Astrocyte (in vitro differentiated cells and primary cell): ENCODE data around the gene GADD45B. TPM values are rescaled to one million over a fixed set of nuclear protein-coding genes. Genes with fewer than 3 reads are reported as not detected.

Experiments
- DNase-seq: peaks from one replicate; pipeline ENCODE4 v3.0.0-alpha.2; 2010; ENCODE audit warnings: low read depth
- FAIRE-seq: peaks from 2 replicates; lab custom pipeline; 2011; peaks lifted over from hg19 to GRCh38; lab: Jason Lieb, UNC
- H2AFZ ChIP-seq: 2 replicates; pipeline ENCODE4 v1.6.0; 2012; ENCODE audit warnings: low read depth, low read length, inconsistent platforms
- H3K27ac ChIP-seq: 2 replicates; pipeline ENCODE4 v1.5.1; 2011; ENCODE audit warnings: low read depth, low read length, inconsistent platforms
- H3K27me3 ChIP-seq: 2 replicates; pipeline ENCODE4 v1.6.0; 2011; ENCODE audit warnings: low read length, inconsistent platforms; ENCODE audit not compliant: insufficient read depth
- H3K36me3 ChIP-seq: 2 replicates; pipeline ENCODE4 v1.5.1; 2011; ENCODE audit warnings: low read length, inconsistent platforms; ENCODE audit not compliant: insufficient read depth
- H3K4me1 ChIP-seq: 2 replicates; pipeline ENCODE4 v1.5.1; 2011; ENCODE audit warnings: low read length, inconsistent platforms; ENCODE audit not compliant: insufficient read depth
- H3K4me2 ChIP-seq: 2 replicates; pipeline ENCODE4 v1.6.0; 2012; ENCODE audit warnings: low read length, inconsistent platforms
- H3K4me3 ChIP-seq: 2 replicates; pipeline ENCODE4 v1.5.1; 2011; ENCODE audit warnings: low read depth, mild to moderate bottlenecking, low read length, inconsistent platforms; ENCODE audit not compliant: insufficient read depth
- H3K79me2 ChIP-seq: 2 replicates; pipeline ENCODE4 v1.6.0; 2012; ENCODE audit warnings: mild to moderate bottlenecking, low read length, inconsistent platforms; ENCODE audit not compliant: insufficient read depth
- H3K9ac ChIP-seq: 2 replicates; pipeline ENCODE4 v1.6.0; 2012; ENCODE audit warnings: mild to moderate bottlenecking, low read length, inconsistent platforms
- H3K9me3 ChIP-seq: 2 replicates; pipeline ENCODE4 v1.5.1; 2012; ENCODE audit warnings: low read depth, mild to moderate bottlenecking, low read length, inconsistent platforms; ENCODE audit not compliant: insufficient read depth
- H4K20me1 ChIP-seq: 2 replicates; pipeline ENCODE4 v1.6.0; 2012; ENCODE audit warnings: low read length, inconsistent platforms; ENCODE audit not compliant: insufficient read depth
- H3K27ac Mint-ChIP-seq: one replicate; pipeline ENCODE4 v1.8.0; 2021; ENCODE audit warnings: mild to moderate bottlenecking, mixed read lengths; ENCODE audit not compliant: unreplicated experiment
- H3K27me3 Mint-ChIP-seq: one replicate; pipeline ENCODE4 v1.8.0; 2021; ENCODE audit warnings: low read depth, mixed read lengths; ENCODE audit not compliant: unreplicated experiment
- H3K36me3 Mint-ChIP-seq: one replicate; pipeline ENCODE4 v1.8.0; 2021; ENCODE audit warnings: low read depth, mixed read lengths; ENCODE audit not compliant: unreplicated experiment
- H3K4me1 Mint-ChIP-seq: one replicate; pipeline ENCODE4 v1.8.0; 2021; ENCODE audit warnings: low read depth, mixed read lengths; ENCODE audit not compliant: unreplicated experiment
- H3K4me3 Mint-ChIP-seq: one replicate; pipeline ENCODE4 v1.8.0; 2021; ENCODE audit warnings: mild to moderate bottlenecking, moderate library complexity, mixed read lengths; ENCODE audit not compliant: unreplicated experiment
- H3K9me3 Mint-ChIP-seq: one replicate; pipeline ENCODE4 v1.8.0; 2021; ENCODE audit warnings: mild to moderate bottlenecking, mixed read lengths; ENCODE audit not compliant: unreplicated experiment
- CTCF ChIP-seq: IDR thresholded peaks from 2 replicates; pipeline ENCODE4 v1.5.1; 2011; ENCODE audit warnings: low read depth, mild to moderate bottlenecking, inconsistent platforms, low read length, moderate library complexity; ENCODE audit not compliant: insufficient read depth
- EZH2 ChIP-seq: IDR thresholded peaks from 2 replicates; pipeline ENCODE4 v1.6.1; 2012; ENCODE audit warnings: mild to moderate bottlenecking, low read length, inconsistent platforms; ENCODE audit not compliant: insufficient read depth
- total RNA-seq: library from RNA; stranded (reverse); gene quantifications from 2 replicates; pipeline ENCODE4 v1.2.1, GENCODE V29; 2021

The GADD45B gene
- total RNA-seq, 1 donor from 2014 or later, result 161 TPM

GRCh38 chr19:2478278-2478755 is 2.4 kb downstream of the GADD45B start:
- H3K4me3 Mint-ChIP-seq, result peak overlapping the region; percentile 98
- Histone ChIP-seq H3K4me3 (peak overlapping the region; percentile 98), H3K4me2 (peak overlapping the region; percentile 93), H3K27ac (peak overlapping the region; percentile 95), H3K36me3 (peaks cover 3% of the 10 kb centered on the region), H2AFZ (no peak overlapping the region), H3K9ac (peak overlapping the region; percentile 98), H3K27me3 (no peaks in the 10 kb centered on the region), H3K4me1 (peaks cover 10% of the 10 kb centered on the region), H3K9me3 (peaks cover 14% of the 10 kb centered on the region), H4K20me1 (peaks cover 34% of the 10 kb centered on the region), H3K79me2 (peaks cover 40% of the 10 kb centered on the region)
- TF ChIP-seq EZH2 (no peak), CTCF (no peak)
- no peaks in the 10 kb centered on the region for H3K4me1 Mint-ChIP-seq
- FAIRE-seq (no peak), DNase-seq (peak; percentile 57)
- H3K27me3 Mint-ChIP-seq, result no peaks in the 10 kb centered on the region
- peaks cover 18% of the 10 kb centered on the region for H3K36me3 Mint-ChIP-seq
- peaks cover 16% of the 10 kb centered on the region for H3K9me3 Mint-ChIP-seq
- H3K27ac Mint-ChIP-seq, result peak overlapping the region; percentile 97

GRCh38 chr19:2478756-2479555 is 3.0 kb downstream of the GADD45B start:
- FAIRE-seq, result no peak
- Histone ChIP-seq H3K9ac (peak overlapping the region; percentile 98), H3K36me3 (peaks cover 3% of the 10 kb centered on the region)

More at GRCh38 chr19:2478756-2479555, 3.0 kb downstream of the GADD45B start:
- no peaks in the 10 kb centered on the region for H3K27me3 ChIP-seq
- H3K27ac ChIP-seq, result peak overlapping the region; percentile 95
- H2AFZ ChIP-seq, result no peak overlapping the region
- TF ChIP-seq EZH2 (no peak), CTCF (no peak)
- H3K4me3 ChIP-seq, result peak overlapping the region; percentile 98
- peaks cover 40% of the 10 kb centered on the region for H3K79me2 ChIP-seq
- peaks cover 10% of the 10 kb centered on the region for H3K4me1 ChIP-seq
- peak overlapping the region; percentile 93 for H3K4me2 ChIP-seq
- Mint-ChIP-seq H3K4me3 (peak overlapping the region; percentile 98), H3K27ac (peak overlapping the region; percentile 97), H3K9me3 (peaks cover 19% of the 10 kb centered on the region), H3K27me3 (no peaks in the 10 kb centered on the region), H3K36me3 (peaks cover 20% of the 10 kb centered on the region), H3K4me1 (no peaks in the 10 kb centered on the region)
- DNase-seq, result peak; percentile 57
- H4K20me1 ChIP-seq, result peaks cover 34% of the 10 kb centered on the region
- H3K9me3 ChIP-seq, result peaks cover 21% of the 10 kb centered on the region
